GM19239 (cell line): ENCODE measurements around the gene CELF1.

Experiments used
- DNase-seq: peaks from one replicate; pipeline ENCODE4 v3.0.0; 2011; ENCODE audit warnings: low spot score; ENCODE audit not compliant: insufficient read length
- FAIRE-seq: peaks from 2 replicates; lab custom pipeline; 2011; peaks lifted over from hg19 to GRCh38; lab: Jason Lieb, UNC

The CELF1 gene

DNA sequence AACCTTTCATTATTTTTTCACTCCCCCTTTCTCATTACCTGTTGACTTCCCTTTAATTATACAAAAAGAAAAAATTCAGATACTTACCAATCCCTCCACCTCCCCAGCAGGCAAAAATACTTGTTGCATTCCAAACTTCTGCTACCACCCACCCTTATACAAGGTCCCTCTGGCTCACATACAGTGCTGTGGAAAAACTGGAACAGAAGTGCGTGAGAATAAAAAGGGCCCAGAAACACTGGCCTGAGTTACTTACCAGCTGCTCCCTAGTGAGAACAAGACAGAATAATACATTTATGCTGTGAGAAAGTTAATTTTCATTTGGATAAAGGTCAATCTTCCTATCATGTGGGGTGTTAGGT, 57.1 kb downstream of the CELF1 start:
- FAIRE-seq (no peak), DNase-seq (no peak)

DNA sequence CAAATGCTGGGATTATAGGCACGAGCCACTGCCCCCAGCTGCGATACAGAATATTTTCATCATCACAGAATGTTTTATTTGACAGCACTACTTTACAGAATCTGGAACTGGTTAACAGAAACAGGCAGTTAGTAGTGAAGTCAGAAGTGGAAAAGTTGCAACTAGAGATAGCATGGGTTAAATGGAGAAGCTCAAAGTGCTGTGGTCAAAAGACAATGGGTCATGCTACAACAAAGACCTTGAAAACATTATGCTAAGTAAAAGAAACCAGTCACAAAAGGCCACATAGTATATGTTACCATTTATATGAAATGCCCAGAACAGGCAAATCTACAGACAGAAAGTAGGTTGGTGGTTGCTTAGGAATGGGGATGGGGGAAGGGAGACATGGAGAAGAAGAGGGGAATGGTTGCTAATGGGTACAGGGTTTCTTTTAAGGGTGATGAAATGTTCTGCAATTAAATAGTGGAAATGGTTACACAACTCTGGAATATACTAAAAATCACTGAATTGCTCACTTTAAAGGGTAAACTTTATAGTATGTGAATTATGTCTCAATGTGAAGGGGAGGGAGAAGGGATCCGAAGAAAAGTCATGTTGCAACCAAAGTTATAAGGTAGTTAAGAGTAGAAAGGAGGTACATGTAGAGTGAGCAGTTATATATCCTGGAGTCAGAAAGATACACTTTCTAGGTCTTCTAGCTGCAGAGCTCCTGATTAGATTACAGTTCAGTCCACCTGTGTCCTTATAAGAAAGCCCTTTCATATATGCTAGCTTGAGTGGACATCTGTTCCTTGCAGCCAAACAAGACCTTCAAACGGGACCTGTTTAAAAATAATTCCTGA, 57.7 kb downstream of the CELF1 start:
- FAIRE-seq: no peak
- no peak for DNase-seq

DNA sequence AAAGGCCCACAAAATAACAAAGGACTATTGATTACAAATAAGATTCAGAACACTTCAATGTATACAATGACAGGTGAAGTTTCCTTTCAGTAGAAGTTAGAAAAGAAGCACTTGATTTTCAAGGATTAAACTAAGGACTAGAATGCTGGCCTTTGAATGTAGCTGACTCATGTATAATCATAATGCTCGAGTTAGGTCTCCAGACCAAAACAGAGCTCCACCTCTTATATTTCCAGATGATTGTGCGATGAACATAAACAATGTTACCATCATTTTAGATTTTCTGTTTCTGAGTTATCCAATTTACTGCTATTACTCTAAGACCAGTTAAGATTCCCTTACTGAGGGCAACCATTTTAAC, 63.6 kb downstream of the CELF1 start:
- FAIRE-seq (peak; percentile 8), DNase-seq (no peak)

- DNase-seq (no peak), FAIRE-seq (no peak)
Measured at GRCh38 chr11:47488674-47489394, 64.1 kb downstream of the CELF1 start.

GRCh38 chr11:47488111-47488510, 64.8 kb downstream of the CELF1 start:
- FAIRE-seq (no peak), DNase-seq (no peak)

DNA sequence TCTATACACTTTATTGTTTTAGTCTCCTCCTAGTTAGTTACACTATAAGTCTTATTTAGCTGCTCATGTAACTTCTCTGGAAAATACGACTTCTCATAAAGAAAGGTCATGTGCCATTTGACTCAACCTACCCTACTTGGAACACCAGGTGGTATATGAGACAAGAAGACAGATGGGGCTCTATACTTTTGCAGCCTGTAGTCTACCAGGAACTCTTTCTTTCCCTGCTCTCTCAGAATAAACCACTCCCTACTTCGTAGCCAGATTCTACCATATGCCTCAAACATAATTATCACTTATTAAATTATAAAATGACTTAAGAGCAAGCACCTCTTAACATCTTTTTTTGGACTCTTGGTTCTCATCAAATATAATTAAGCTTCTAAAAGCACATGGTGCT, 65.5 kb downstream of the CELF1 start:
- FAIRE-seq: no peak
- no peak for DNase-seq

DNA sequence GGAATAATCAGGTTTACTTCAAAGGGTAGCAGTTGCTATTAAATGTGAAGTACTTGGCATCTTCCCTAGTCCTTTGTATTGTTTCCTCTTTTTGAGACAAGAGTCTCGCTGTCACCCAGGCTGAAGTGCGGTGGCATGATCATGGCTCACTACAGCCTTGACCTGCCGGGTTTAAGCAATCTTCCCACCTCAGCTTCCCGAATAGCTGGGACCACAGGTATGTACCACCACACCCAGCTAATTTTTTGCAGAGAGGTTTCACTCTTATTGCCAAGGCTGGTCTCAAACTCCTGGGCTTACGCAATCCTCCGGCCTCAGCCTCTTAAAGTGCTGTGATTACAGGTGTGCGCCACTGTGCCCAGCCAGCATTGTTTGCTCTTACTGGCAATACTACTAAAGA, 67.8 kb downstream of the CELF1 start:
- no peak for DNase-seq

DNA sequence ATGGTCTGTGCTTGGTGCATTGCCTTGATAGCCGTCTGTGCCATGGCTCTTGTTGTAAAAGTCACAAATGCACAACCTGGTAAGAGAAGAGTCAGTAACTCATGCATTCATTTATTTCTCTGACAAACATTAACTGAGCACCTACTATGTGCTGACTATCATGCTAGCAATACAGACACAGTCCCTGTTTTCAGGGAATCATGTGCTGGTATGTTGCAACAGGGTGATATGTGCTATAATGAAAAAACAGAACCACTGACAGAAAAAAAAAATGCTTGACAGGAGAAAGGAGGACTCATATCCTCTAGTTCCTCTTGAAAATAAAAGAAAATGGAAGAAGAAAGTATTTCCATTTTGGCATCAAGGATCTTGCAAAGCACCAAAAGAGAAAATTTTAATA, 69.5 kb downstream of the CELF1 start:
- DNase-seq (no peak), FAIRE-seq (no peak)

More for the DNA sequence above, 67.8 kb downstream of the CELF1 start:
- no peak for FAIRE-seq

GRCh38 chr11:47480762-47481161, 72.2 kb downstream of the CELF1 start:
- FAIRE-seq: no peak
- DNase-seq: no peak

- no peak for FAIRE-seq
- no peak for DNase-seq
Measured at GRCh38 chr11:47478651-47479329, 74.1 kb downstream of the CELF1 start.

GRCh38 chr11:47477753-47478152, 75.2 kb downstream of the CELF1 start:
- FAIRE-seq (no peak), DNase-seq (no peak)

- DNase-seq (no peak), FAIRE-seq (no peak)
Measured at GRCh38 chr11:47477323-47477722, 75.6 kb downstream of the CELF1 start.

DNA sequence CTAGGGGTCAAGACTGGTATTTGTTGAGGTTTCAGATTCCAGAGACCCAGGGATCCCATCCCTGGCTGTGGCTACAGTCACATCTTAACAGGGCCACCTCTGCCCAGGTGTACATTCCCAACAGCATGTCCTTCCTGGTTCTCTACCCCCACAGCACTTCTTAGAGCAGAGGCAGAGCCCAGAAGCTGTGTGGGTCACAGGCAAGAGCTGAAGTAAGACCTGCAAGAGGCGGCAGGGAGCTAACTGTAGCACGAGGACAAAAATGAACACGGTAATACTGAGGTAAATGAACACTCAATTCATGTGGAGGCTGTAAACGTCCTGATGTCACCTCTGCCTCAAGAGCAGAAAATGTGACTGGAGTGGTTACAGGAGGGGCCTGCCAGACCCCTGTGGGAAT, 82.3 kb downstream of the CELF1 start:
- no peak for DNase-seq
- no peak for FAIRE-seq

GRCh38 chr11:47469361-47470179, 83.4 kb downstream of the CELF1 start:
- FAIRE-seq (no peak), DNase-seq (no peak)

- FAIRE-seq: no peak
Measured at GRCh38 chr11:47468598-47469214, 84.2 kb downstream of the CELF1 start.

DNA sequence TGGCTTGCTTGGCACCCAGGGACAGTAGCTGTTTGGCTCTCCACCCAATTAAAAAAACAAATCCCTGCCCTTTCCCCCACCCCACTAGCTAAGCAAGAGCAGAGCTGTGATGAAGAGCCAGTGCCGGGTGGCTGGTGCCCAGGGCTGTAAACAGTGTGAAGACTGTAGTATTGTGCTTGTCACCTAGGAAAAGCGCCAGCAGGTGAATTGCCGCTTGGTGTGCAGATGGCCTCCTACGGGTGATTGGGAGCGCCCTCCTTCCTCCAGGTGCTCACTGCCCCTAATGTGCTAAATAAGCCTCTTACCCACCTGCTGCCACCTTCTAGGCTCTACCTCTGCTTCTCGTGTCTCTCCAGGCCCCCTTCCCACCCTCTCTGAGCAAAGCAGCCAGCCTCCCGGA, 85.6 kb downstream of the CELF1 start:
- DNase-seq: no peak
- FAIRE-seq: no peak

More at GRCh38 chr11:47468598-47469214, 84.2 kb downstream of the CELF1 start:
- no peak for DNase-seq

- FAIRE-seq (no peak), DNase-seq (no peak)
Measured at GRCh38 chr11:47466701-47467250, 86.2 kb downstream of the CELF1 start.

GRCh38 chr11:47466201-47466600, 86.7 kb downstream of the CELF1 start:
- DNase-seq (no peak), FAIRE-seq (no peak)

DNA sequence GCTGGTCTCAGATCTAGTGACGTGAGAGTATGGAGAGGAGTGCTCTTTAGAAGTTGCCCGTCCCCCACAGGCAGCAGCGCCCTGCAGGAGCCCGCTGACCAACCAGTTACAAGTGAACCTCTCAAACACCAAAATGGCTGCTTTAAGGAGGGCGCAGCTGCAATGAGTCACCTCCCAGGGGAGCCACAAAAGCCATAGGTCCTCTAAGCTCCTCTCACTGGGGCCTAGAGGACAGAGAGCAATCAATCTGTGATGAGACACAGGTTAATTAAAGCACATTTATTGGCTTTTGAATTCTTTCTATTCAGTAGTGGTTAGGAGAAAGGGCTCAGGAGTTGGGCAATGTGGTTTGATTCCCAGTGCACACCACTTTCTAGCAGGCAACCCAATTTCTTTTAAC, 88.4 kb downstream of the CELF1 start:
- FAIRE-seq (no peak), DNase-seq (no peak)

- FAIRE-seq: no peak
- no peak for DNase-seq
Measured at GRCh38 chr11:47461876-47462275, 91.1 kb downstream of the CELF1 start.
